GM18511 (cell line): ENCODE data around the gene EFHD1.
"Not testable (repeated sequence)": the region's sequence is repeated elsewhere in the genome, so short reads cannot be mapped to it uniquely, and the experiment has no call there.

Experiments used
- ATAC-seq: cut with Tn5 transposase; IDR thresholded peaks from one replicate; pipeline ENCODE4 v1.9.1; 2021; ENCODE audit warnings: mild to moderate bottlenecking, moderate library complexity; ENCODE audit not compliant: unreplicated experiment

Gene EFHD1

GRCh38 chr2:232646726-232647125, 13.3 kb downstream of the EFHD1 start:
- no peak for ATAC-seq

GRCh38 chr2:232647261-232647660, 13.9 kb downstream of the EFHD1 start:
- no peak for ATAC-seq

- ATAC-seq: no peak
Observed at GRCh38 chr2:232649033-232649432, 15.6 kb downstream of the EFHD1 start.

GRCh38 chr2:232652505-232652851, 19.1 kb downstream of the EFHD1 start:
- no peak for ATAC-seq

GRCh38 chr2:232653441-232653840, 20.0 kb downstream of the EFHD1 start:
- ATAC-seq: no peak

- ATAC-seq: no peak
Observed at GRCh38 chr2:232655392-232655791, 22.0 kb downstream of the EFHD1 start.

- ATAC-seq: no peak
Observed at GRCh38 chr2:232658217-232658785, 24.9 kb downstream of the EFHD1 start.

GRCh38 chr2:232659359-232659758, 26.0 kb downstream of the EFHD1 start:
- ATAC-seq: no peak

- ATAC-seq: no peak
Observed at GRCh38 chr2:232662486-232663260, 29.3 kb downstream of the EFHD1 start.

GRCh38 chr2:232666051-232666805, 32.8 kb downstream of the EFHD1 start:
- no peak for ATAC-seq

GRCh38 chr2:232667989-232668583, 34.7 kb downstream of the EFHD1 start:
- ATAC-seq: no peak

- no peak for ATAC-seq
Observed at GRCh38 chr2:232668805-232669444, 35.5 kb downstream of the EFHD1 start.

- no peak for ATAC-seq
Observed at GRCh38 chr2:232672588-232672987, 39.2 kb downstream of the EFHD1 start.

- ATAC-seq: no peak
Observed at GRCh38 chr2:232674491-232674890, 41.1 kb downstream of the EFHD1 start.

- no peak for ATAC-seq
Observed at GRCh38 chr2:232675381-232675780, 42.0 kb downstream of the EFHD1 start.

- no peak for ATAC-seq
Observed at GRCh38 chr2:232680006-232680405, 46.6 kb downstream of the EFHD1 start.

GRCh38 chr2:232681527-232681926, 48.1 kb downstream of the EFHD1 start:
- ATAC-seq: no peak

GRCh38 chr2:232683368-232683767, 50.0 kb downstream of the EFHD1 start:
- ATAC-seq: no peak

GRCh38 chr2:232685391-232685790, 52.0 kb downstream of the EFHD1 start:
- ATAC-seq: not testable (repeated sequence)

- no peak for ATAC-seq
Observed at GRCh38 chr2:232687382-232688160, 54.2 kb downstream of the EFHD1 start.
